NCI-H226 (cell line): ENCODE measurements around the gene TNS3.

ENCODE experiments used
- DNase-seq: peaks from one replicate; pipeline ENCODE4 v3.0.0-alpha.2; 2015

Gene TNS3

GRCh38 chr7:47518827-47519226 is 63.1 kb downstream of the TNS3 start:
- no peak for DNase-seq

GRCh38 chr7:47517821-47518480 is 64.0 kb downstream of the TNS3 start:
- DNase-seq, result no peak

GRCh38 chr7:47516985-47517600 is 64.8 kb downstream of the TNS3 start:
- no peak for DNase-seq

GRCh38 chr7:47516386-47516785 is 65.5 kb downstream of the TNS3 start:
- DNase-seq, result no peak

- DNase-seq, result no peak
These were observed 66.5 kb downstream of the TNS3 start for GRCh38 chr7:47515305-47515834.

- no peak for DNase-seq
These were observed 67.1 kb downstream of the TNS3 start for GRCh38 chr7:47514818-47515217.

- DNase-seq, result no peak
These were observed 67.5 kb downstream of the TNS3 start for GRCh38 chr7:47514367-47514766.

- DNase-seq, result no peak
These were observed 68.1 kb downstream of the TNS3 start for GRCh38 chr7:47513741-47514241.

- DNase-seq, result no peak
These were observed 69.3 kb downstream of the TNS3 start for GRCh38 chr7:47512481-47513176.

- no peak for DNase-seq
These were observed 70.1 kb downstream of the TNS3 start for GRCh38 chr7:47511699-47512370.

- DNase-seq, result no peak
These were observed 71.1 kb downstream of the TNS3 start for GRCh38 chr7:47510786-47511185.

GRCh38 chr7:47510192-47510591 is 71.7 kb downstream of the TNS3 start:
- no peak for DNase-seq

GRCh38 chr7:47509571-47509970 is 72.3 kb downstream of the TNS3 start:
- no peak for DNase-seq

- no peak for DNase-seq
These were observed 73.2 kb downstream of the TNS3 start for GRCh38 chr7:47508389-47509380.

- no peak for DNase-seq
These were observed 74.4 kb downstream of the TNS3 start for GRCh38 chr7:47507522-47507921.

- no peak for DNase-seq
These were observed 75.2 kb downstream of the TNS3 start for GRCh38 chr7:47506382-47507339.

- DNase-seq, result no peak
These were observed 76.5 kb downstream of the TNS3 start for GRCh38 chr7:47505312-47506007.

- DNase-seq, result no peak
These were observed 77.2 kb downstream of the TNS3 start for GRCh38 chr7:47504551-47505311.

GRCh38 chr7:47503281-47503680 is 78.6 kb downstream of the TNS3 start:
- no peak for DNase-seq
